Measurements from ENCODE around the gene ARV1.

DNA sequence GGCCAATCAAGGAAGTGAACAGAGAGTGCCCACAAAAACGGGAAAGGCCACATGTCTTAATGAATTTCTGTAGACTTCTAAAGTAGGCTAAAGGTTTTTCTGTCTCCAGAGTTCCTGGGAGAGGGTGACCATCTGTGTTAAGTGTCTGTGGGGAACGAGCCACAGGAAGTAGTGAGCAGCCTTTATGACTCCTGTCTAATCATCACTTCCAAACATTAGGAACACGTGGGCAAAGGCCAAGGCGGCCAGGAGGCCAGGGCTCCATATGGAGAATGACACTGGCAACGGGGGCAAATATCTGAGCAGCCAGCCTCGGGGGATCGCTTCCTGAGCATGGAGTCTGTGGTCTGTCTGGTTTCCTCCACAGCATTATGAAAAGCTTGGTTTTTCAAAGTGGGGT is 54.1 kb downstream of the ARV1 start:
- TF ChIP-seq, protein P1, sequence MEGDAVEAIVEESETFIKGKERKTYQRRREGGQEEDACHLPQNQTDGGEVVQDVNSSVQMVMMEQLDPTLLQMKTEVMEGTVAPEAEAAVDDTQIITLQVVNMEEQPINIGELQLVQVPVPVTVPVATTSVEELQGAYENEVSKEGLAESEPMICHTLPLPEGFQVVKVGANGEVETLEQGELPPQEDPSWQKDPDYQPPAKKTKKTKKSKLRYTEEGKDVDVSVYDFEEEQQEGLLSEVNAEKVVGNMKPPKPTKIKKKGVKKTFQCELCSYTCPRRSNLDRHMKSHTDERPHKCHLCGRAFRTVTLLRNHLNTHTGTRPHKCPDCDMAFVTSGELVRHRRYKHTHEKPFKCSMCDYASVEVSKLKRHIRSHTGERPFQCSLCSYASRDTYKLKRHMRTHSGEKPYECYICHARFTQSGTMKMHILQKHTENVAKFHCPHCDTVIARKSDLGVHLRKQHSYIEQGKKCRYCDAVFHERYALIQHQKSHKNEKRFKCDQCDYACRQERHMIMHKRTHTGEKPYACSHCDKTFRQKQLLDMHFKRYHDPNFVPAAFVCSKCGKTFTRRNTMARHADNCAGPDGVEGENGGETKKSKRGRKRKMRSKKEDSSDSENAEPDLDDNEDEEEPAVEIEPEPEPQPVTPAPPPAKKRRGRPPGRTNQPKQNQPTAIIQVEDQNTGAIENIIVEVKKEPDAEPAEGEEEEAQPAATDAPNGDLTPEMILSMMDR (IDR thresholded peaks at IDR 0.05): no peak
- TF ChIP-seq POLR2AphosphoS5 (IDR thresholded peaks at IDR 0.05): no peak
